ENCODE data around the gene SPG21. TPM values are rescaled to one million over a fixed set of nuclear protein-coding genes. Genes with fewer than 3 reads are reported as not detected.
A peak's percentile ranks its signal among the peaks of the same experiment; 100 is the strongest.

SPG21 gene
- total and polyA plus RNA-seq, 4 donors, result 54.6 to 77.0 (median 65.3) TPM

DNA sequence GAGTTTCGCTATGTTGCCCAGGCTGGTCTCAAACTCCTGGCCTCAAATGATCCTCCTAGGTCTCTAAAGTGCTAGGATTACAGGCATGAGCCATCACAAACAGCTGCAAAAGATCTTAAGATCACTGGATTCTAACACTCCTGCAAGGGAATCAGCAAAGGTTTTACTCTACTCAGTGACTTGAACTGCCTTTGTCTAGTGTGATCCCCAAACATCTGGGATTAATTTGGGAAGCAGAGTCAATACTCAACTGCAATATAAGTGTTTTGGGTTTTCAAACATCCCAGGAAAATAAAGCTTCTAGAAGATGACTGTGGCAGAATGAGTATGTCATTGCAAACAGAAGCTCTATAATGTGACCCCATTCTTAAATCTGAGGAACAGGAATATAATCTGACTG lies 7.2 kb downstream of the SPG21 start:
- Histone ChIP-seq H3K9me3 (ENCODE audit: control insufficient read depth, low read length) (no peaks in the 10 kb centered on the region), H3K27me3 (ENCODE audit: control insufficient read depth in 1 of 2, insufficient read depth in 2 of 2, low read length in 1 of 2) (no peaks in the 10 kb centered on the region), H3K4me3 (ENCODE audit: low read length in 2 of 2) (no peak overlapping the region), H3K4me1 (ENCODE audit: control insufficient read depth in 1 of 2, insufficient read depth in 2 of 2, low read length in 2 of 2) (no peaks in the 10 kb centered on the region), H3K27ac (ENCODE audit: low read depth in 1 of 2, low read length in 2 of 2) (no peak overlapping the region), H3K36me3 (ENCODE audit: control insufficient read depth in 1 of 2, insufficient read depth in 2 of 2, low read length in 1 of 2) (peaks cover 0 to 5% of the 10 kb centered on the region in 2 donors)
- no peak for ATAC-seq (ENCODE audit: low FRiP score)
- WGBS, 2 donors, result 97% methylated on average over 1 of the region's 1 CpG
- intact Hi-C loops (cut with DNase I), result loop anchor here in 1 of 2 donors (10.0 kb wide), 1 partner anchor 138 kb away; the partner anchor contains the start of gene PLEKHO2
- DNase-seq, result no peak

DNA sequence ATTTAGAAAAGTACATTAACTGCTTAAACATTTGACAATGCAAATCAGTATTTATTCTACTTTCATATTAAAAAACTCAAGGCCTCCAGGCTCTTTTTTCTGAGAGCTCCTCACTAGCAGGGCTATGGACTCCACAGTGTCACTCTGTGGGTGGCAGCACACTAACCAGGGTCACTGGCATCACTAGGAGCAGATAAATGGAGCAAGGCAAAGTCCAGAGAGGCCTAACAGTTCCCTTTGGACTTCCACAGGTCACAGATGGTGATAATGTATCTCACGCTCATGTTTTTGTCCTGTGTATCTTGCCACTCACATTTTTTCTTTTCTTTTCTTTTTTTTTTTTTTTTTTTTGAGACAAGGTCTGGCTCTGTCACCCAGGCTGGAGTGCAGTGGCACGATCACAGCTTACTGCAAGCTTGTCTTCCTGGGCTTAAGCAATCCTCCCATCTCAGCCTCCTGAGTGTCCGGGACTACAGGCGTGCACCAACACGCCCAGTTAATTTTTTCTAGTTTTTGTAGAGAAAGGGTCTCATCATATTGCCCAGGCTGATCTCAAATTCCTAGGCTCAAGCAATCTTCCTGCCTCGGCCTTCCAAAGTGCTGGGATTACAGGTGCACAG lies 7.8 kb downstream of the SPG21 start:
- H3K36me3 ChIP-seq (ENCODE audit: control insufficient read depth in 1 of 2, insufficient read depth in 2 of 2, low read length in 1 of 2), result peaks cover 0 to 5% of the 10 kb centered on the region in 2 donors
- 89 to 91% methylated on average over 6 of the region's 6 CpGs for WGBS, 2 donors
- no peaks in the 10 kb centered on the region for H3K9me3 ChIP-seq (ENCODE audit: control insufficient read depth, low read length)
- no peak for DNase-seq
- H3K4me1 ChIP-seq (ENCODE audit: control insufficient read depth in 1 of 2, insufficient read depth in 2 of 2, low read length in 2 of 2), result no peaks in the 10 kb centered on the region
- no peak overlapping the region for H3K27ac ChIP-seq (ENCODE audit: low read depth in 1 of 2, low read length in 2 of 2)
- no peaks in the 10 kb centered on the region for H3K27me3 ChIP-seq (ENCODE audit: control insufficient read depth in 1 of 2, insufficient read depth in 2 of 2, low read length in 1 of 2)
- intact Hi-C loops (cut with DNase I), result loop anchor here in 1 of 2 donors (10.0 kb wide), 1 partner anchor 137 kb away; the partner anchor contains the start of gene PLEKHO2
- no peak for ATAC-seq (ENCODE audit: low FRiP score)
- no peak overlapping the region for H3K4me3 ChIP-seq (ENCODE audit: low read length in 2 of 2)

DNA sequence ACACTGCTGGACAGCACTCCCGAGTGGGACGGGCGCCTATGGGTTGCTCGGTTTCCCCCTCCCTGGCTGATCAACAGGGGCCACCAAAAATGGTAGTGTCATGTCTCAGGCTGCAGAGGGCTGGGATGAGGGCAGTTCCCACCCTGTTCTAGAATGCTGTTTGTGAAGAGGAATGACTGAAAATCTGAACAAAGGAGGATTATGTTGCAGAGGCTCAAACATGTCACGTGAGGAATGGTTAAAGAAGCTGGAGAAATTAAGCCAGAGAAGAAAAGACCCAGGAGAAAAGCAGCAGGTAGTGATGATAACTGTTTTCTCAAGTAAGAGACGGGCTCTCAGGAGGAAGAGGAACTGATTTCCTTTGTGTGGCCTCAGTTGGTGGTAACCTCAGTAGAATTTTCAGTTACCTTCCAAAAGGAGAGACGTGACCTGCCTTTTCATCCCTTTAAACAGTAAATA lies 10.4 kb downstream of the SPG21 start:
- Histone ChIP-seq H3K9me3 (ENCODE audit: control insufficient read depth, low read length) (no peaks in the 10 kb centered on the region), H3K4me3 (ENCODE audit: low read length in 2 of 2) (no peak overlapping the region), H3K36me3 (ENCODE audit: control insufficient read depth in 1 of 2, insufficient read depth in 2 of 2, low read length in 1 of 2) (peaks cover 0 to 5% of the 10 kb centered on the region in 2 donors), H3K4me1 (ENCODE audit: control insufficient read depth in 1 of 2, insufficient read depth in 2 of 2, low read length in 2 of 2) (no peaks in the 10 kb centered on the region), H3K27ac (ENCODE audit: low read depth in 1 of 2, low read length in 2 of 2) (no peak overlapping the region), H3K27me3 (ENCODE audit: control insufficient read depth in 1 of 2, insufficient read depth in 2 of 2, low read length in 1 of 2) (no peaks in the 10 kb centered on the region)
- intact Hi-C loops (cut with DNase I), result no loop called here
- ATAC-seq (ENCODE audit: low FRiP score) (no peak), DNase-seq (no peak)
- WGBS, 2 donors, result 73 to 74% methylated on average over 7 of the region's 7 CpGs

DNA sequence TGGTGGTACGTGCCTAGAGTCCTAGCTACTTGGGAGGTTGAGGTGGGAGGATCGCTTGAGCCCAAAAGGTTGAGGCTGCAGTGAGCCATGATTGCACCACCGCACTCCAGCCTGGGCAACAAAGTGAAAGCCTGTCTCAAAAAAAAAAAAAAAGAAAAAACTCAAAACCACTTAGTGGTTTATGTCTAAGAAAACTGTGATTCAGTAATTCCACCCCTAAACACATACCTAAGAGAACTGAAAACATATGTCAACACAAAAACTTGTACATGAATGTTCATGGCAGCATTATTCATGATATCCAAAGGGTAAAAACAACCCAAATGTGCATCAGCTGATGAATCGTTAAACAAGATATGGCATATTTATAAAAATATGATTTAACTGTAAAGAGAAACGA lies 14.3 kb downstream of the SPG21 start:
- WGBS, 2 donors, result 87 to 98% methylated on average over 5 of the region's 5 CpGs
- no peaks in the 10 kb centered on the region for H3K4me1 ChIP-seq (ENCODE audit: control insufficient read depth in 1 of 2, insufficient read depth in 2 of 2, low read length in 2 of 2)
- no peak for ATAC-seq (ENCODE audit: low FRiP score)
- DNase-seq, result no peak
- no peaks in the 10 kb centered on the region for H3K27me3 ChIP-seq (ENCODE audit: control insufficient read depth in 1 of 2, insufficient read depth in 2 of 2, low read length in 1 of 2)
- intact Hi-C loops (cut with DNase I), result no loop called here
- H3K36me3 ChIP-seq (ENCODE audit: control insufficient read depth in 1 of 2, insufficient read depth in 2 of 2, low read length in 1 of 2), result peaks cover 0 to 11% of the 10 kb centered on the region in 2 donors
- no peak overlapping the region for H3K27ac ChIP-seq (ENCODE audit: low read depth in 1 of 2, low read length in 2 of 2)
- H3K9me3 ChIP-seq (ENCODE audit: control insufficient read depth, low read length), result peaks cover 1% of the 10 kb centered on the region
- no peak overlapping the region for H3K4me3 ChIP-seq (ENCODE audit: low read length in 2 of 2)

DNA sequence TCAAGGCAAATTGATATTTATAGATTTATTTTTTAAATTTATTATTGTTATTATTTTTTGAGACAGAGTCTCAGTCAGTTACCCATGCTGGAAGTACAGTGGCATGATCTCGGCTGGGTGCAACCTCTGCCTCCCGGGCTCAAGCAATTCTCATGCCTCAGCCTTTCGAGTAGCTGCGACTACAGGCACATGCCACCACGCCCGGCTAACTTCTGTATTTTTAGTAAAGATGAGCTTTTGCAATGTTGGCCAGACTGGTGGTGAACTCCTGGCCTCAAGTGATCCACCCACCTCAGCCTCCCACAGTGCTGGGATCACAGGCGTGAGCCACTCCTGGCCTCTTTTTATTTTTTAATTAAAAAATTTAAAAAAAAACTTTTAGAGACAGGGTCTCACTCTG lies 19.0 kb downstream of the SPG21 start:
- no peak overlapping the region for H3K4me3 ChIP-seq (ENCODE audit: low read length in 2 of 2)
- ATAC-seq (ENCODE audit: low FRiP score) (no peak), DNase-seq (peak in 1 of 2 donors; percentile 53)
- H3K36me3 ChIP-seq (ENCODE audit: control insufficient read depth in 1 of 2, insufficient read depth in 2 of 2, low read length in 1 of 2), result peaks cover 2 to 5% of the 10 kb centered on the region in 2 donors
- no peaks in the 10 kb centered on the region for H3K4me1 ChIP-seq (ENCODE audit: control insufficient read depth in 1 of 2, insufficient read depth in 2 of 2, low read length in 2 of 2)
- intact Hi-C loops (cut with DNase I), result no loop called here
- H3K27ac ChIP-seq (ENCODE audit: low read depth in 1 of 2, low read length in 2 of 2), result no peak overlapping the region
- H3K9me3 ChIP-seq (ENCODE audit: control insufficient read depth, low read length), result peaks cover 1% of the 10 kb centered on the region
- WGBS, 2 donors, result 94 to 96% methylated on average over 7 of the region's 7 CpGs
- H3K27me3 ChIP-seq (ENCODE audit: control insufficient read depth in 1 of 2, insufficient read depth in 2 of 2, low read length in 1 of 2), result no peaks in the 10 kb centered on the region

DNA sequence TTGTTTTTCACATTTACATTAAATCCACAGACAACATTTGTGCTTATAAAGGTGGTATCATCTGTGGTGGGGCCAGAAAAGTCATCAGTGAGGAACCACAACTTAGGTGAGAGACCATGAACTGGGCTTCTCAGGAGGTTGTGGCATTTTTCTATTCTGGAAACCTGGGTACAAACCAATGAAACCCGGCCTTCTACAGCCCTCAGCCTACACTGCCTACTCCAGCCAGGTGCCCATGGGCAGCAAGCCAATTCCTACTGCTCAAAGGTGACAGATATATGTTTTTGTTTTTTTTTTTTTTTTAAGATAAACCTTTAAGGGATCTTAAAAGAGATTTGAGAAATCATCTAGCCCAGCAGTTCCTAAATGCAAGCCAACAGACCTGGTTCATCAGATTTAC lies 20.3 kb downstream of the SPG21 start:
- H3K4me3 ChIP-seq (ENCODE audit: low read length in 2 of 2), result no peak overlapping the region
- peaks cover 1% of the 10 kb centered on the region for H3K9me3 ChIP-seq (ENCODE audit: control insufficient read depth, low read length)
- H3K27me3 ChIP-seq (ENCODE audit: control insufficient read depth in 1 of 2, insufficient read depth in 2 of 2, low read length in 1 of 2), result no peaks in the 10 kb centered on the region
- no peaks in the 10 kb centered on the region for H3K4me1 ChIP-seq (ENCODE audit: control insufficient read depth in 1 of 2, insufficient read depth in 2 of 2, low read length in 2 of 2)
- ATAC-seq (ENCODE audit: low FRiP score), result no peak
- H3K36me3 ChIP-seq (ENCODE audit: control insufficient read depth in 1 of 2, insufficient read depth in 2 of 2, low read length in 1 of 2), result peaks cover 2 to 5% of the 10 kb centered on the region in 2 donors
- DNase-seq, result no peak
- WGBS, 2 donors, result 89 to 99% methylated on average over 1 of the region's 1 CpG
- H3K27ac ChIP-seq (ENCODE audit: low read depth in 1 of 2, low read length in 2 of 2), result no peak overlapping the region
- intact Hi-C loops (cut with DNase I), result no loop called here

DNA sequence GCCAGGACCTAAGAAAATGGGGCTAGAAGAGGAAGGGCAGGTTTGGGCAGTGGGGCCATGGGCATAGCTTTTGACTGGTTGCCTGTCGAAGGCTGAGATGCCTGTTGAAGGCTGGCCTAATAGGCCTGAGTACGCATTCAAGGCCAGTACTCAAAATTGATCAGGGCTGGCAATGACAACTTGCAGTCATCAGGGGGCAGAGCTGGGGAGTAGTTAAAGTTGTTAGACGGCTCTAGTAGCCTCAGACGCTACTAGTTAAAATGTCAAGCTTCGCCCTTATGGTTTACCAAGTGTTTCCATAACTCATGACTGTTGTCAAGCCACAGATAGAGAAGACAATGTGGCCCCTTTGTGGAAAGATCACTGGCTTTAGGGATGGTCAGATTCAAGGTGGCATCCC lies 28.7 kb downstream of the SPG21 start:
- ATAC-seq (ENCODE audit: low FRiP score) (no peak), DNase-seq (no peak)
- WGBS, 2 donors, result 93 to 94% methylated on average over 5 of the region's 5 CpGs
- Histone ChIP-seq H3K36me3 (ENCODE audit: control insufficient read depth in 1 of 2, insufficient read depth in 2 of 2, low read length in 1 of 2) (peaks cover 7 to 13% of the 10 kb centered on the region in 2 donors), H3K4me3 (ENCODE audit: low read length in 2 of 2) (no peak overlapping the region), H3K9me3 (ENCODE audit: control insufficient read depth, low read length) (peaks cover 2% of the 10 kb centered on the region), H3K27ac (ENCODE audit: low read depth in 1 of 2, low read length in 2 of 2) (no peak overlapping the region), H3K27me3 (ENCODE audit: control insufficient read depth in 1 of 2, insufficient read depth in 2 of 2, low read length in 1 of 2) (no peaks in the 10 kb centered on the region), H3K4me1 (ENCODE audit: control insufficient read depth in 1 of 2, insufficient read depth in 2 of 2, low read length in 2 of 2) (no peaks in the 10 kb centered on the region)
- intact Hi-C loops (cut with DNase I), result no loop called here

DNA sequence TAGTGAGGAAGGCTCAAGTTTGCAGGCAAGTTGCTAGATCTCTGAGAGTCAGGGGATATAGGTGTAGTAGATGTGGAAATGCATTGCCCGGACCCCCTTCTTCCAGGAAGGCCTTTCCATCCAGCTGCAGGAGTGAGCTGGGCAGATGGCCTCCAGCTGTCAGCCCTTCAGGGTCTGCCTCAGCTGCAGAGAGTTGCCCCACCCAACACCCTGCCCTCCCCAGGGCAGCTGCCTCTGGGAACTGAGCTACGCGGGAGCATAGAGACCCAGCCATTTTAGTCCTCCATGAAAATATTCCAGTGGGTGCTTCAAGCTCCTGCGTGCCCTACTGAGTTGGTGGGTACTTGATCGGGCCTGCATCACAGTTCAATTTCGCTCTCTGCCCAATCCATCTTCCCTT lies 29.6 kb downstream of the SPG21 start:
- peaks cover 2% of the 10 kb centered on the region for H3K9me3 ChIP-seq (ENCODE audit: control insufficient read depth, low read length)
- H3K27ac ChIP-seq (ENCODE audit: low read depth in 1 of 2, low read length in 2 of 2), result no peak overlapping the region
- no peaks in the 10 kb centered on the region for H3K4me1 ChIP-seq (ENCODE audit: control insufficient read depth in 1 of 2, insufficient read depth in 2 of 2, low read length in 2 of 2)
- WGBS, 2 donors, result 97 to 100% methylated on average over 4 to 6 of the region's 6 CpGs
- intact Hi-C loops (cut with DNase I), result no loop called here
- peaks cover 10 to 13% of the 10 kb centered on the region in 2 donors for H3K36me3 ChIP-seq (ENCODE audit: control insufficient read depth in 1 of 2, insufficient read depth in 2 of 2, low read length in 1 of 2)
- H3K27me3 ChIP-seq (ENCODE audit: control insufficient read depth in 1 of 2, insufficient read depth in 2 of 2, low read length in 1 of 2), result no peaks in the 10 kb centered on the region
- no peak for DNase-seq
- H3K4me3 ChIP-seq (ENCODE audit: low read length in 2 of 2), result no peak overlapping the region
- no peak for ATAC-seq (ENCODE audit: low FRiP score)

DNA sequence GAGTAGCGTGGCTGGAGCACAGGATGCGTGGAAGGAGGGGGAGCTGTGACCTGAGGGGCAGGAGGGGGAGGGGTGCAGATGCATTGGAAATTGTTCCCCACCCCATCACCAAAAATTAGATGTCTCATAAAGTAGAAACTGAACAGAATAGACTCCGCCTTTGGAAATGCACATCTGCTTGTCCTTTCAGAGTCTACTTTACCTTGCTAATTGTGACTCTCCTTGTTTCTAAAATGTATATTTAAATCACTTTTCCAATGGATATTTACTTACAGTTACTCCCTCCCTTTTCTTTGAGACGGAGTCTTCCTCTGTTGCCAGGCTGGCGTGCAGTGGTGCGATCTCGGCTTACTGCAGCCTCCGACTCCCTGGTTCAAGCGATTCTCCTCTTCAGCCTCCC lies 30.6 kb downstream of the SPG21 start:
- ATAC-seq (ENCODE audit: low FRiP score), result no peak
- Histone ChIP-seq H3K4me3 (ENCODE audit: low read length in 2 of 2) (no peak overlapping the region), H3K27ac (ENCODE audit: low read depth in 1 of 2, low read length in 2 of 2) (no peak overlapping the region), H3K4me1 (ENCODE audit: control insufficient read depth in 1 of 2, insufficient read depth in 2 of 2, low read length in 2 of 2) (no peaks in the 10 kb centered on the region), H3K9me3 (ENCODE audit: control insufficient read depth, low read length) (peaks cover 2% of the 10 kb centered on the region), H3K27me3 (ENCODE audit: control insufficient read depth in 1 of 2, insufficient read depth in 2 of 2, low read length in 1 of 2) (no peaks in the 10 kb centered on the region), H3K36me3 (ENCODE audit: control insufficient read depth in 1 of 2, insufficient read depth in 2 of 2, low read length in 1 of 2) (peaks cover 7 to 11% of the 10 kb centered on the region in 2 donors)
- intact Hi-C loops (cut with DNase I), result no loop called here
- no peak for DNase-seq
- WGBS, 2 donors, result 92 to 96% methylated on average over 9 of the region's 9 CpGs
